Uterus (tissue), 4 donors: ENCODE results near the gene ZNF148. TPM values are rescaled to one million over a fixed set of nuclear protein-coding genes. Genes with fewer than 3 reads are reported as not detected.
"Not testable (repeated sequence)": the region's sequence is repeated elsewhere in the genome, so short reads cannot be mapped to it uniquely, and the experiment has no call there.

Source experiments
- DNase-seq, 2 donors: peaks; one replicate each; pipeline ENCODE4 v3.0.0-alpha.2; 2019 to 2020
- H3K27ac ChIP-seq, 2 donors: fragments of 200-600 bp; sonication (generic); 1 replicate in 1 of 2; 2 replicates in 1 of 2; pipeline ENCODE4 v1.5.1; 2016 to 2018
- H3K27me3 ChIP-seq, 2 donors: fragments of 200-600 bp; sonication (generic); one replicate each; pipeline ENCODE4 v1.5.1; 2018 to 2019; ENCODE audit warnings: control low read depth in 1 of 2
- H3K36me3 ChIP-seq, 2 donors: fragments of 200-600 bp; sonication (generic); one replicate each; pipeline ENCODE4 v1.5.1; 2019; ENCODE audit warnings: control low read depth in 1 of 2
- H3K4me1 ChIP-seq, 2 donors: fragments of 200-600 bp; sonication (generic); one replicate each; pipeline ENCODE4 v1.5.1; 2018 to 2019; ENCODE audit warnings: control low read depth in 1 of 2
- H3K4me3 ChIP-seq, 2 donors: fragments of 200-600 bp; sonication (generic); 1 replicate in 1 of 2; 2 replicates in 1 of 2; pipeline ENCODE4 v1.5.1; 2018 to 2019; ENCODE audit warnings: mild to moderate bottlenecking in 1 of 2
- H3K9me3 ChIP-seq, 2 donors: fragments of 200-600 bp; sonication (generic); one replicate each; pipeline ENCODE4 v1.5.1; 2019; ENCODE audit warnings: control low read depth in 1 of 2
- POLR2A ChIP-seq, 2 donors: fragments of 450-650 bp; IDR thresholded peaks; one replicate each; pipeline ENCODE4 v1.6.1; 2016; ENCODE audit warnings: antibody characterized with exemption in 2 of 2, mild to moderate bottlenecking in 1 of 2, moderate library complexity in 1 of 2
- intact Hi-C: fragments of 100-400 bp; cut with DNase I; formaldehyde crosslinking; loops from one replicate; pipeline ENCODE4 v1.15.1; 2023; ENCODE audit warnings: low total_unique reads
- total RNA-seq, 4 donors: library from RNA; depleted of rRNA in 3 of 4; stranded (reverse); fragments of >200 nt in 3 of 4; gene quantifications; one replicate each; pipeline versions ENCODE4 v1.1.0 to v1.2.4, GENCODE V29; 2014 to 2023
- TF ChIP-seq, protein P1 (sequence below), 4 experiments: fragments of 200-600 bp in 2 of 4; fragments of 450-650 bp in 2 of 4; sonication (generic) in 2 of 4; IDR thresholded peaks; one replicate each; pipeline ENCODE4 v1.5.1; 2016 to 2019; ENCODE audit warnings: antibody characterized with exemption in 4 of 4, mild to moderate bottlenecking in 2 of 4, moderate library complexity in 1 of 4
- donor health status: DM: yes; HTN: yes; CAD: no.

Gene ZNF148
- total RNA-seq, 4 donors from 2014 or later = 21.2 to 93.1 (median 53.0) TPM

- Histone ChIP-seq H3K27ac (no peak overlapping the region), H3K4me1 (no peaks in the 10 kb centered on the region), H3K4me3 (no peak overlapping the region), H3K27me3 (no peaks in the 10 kb centered on the region), H3K36me3 (no peaks in the 10 kb centered on the region), H3K9me3 (no peaks in the 10 kb centered on the region)
- intact Hi-C loops = no loop called here
- no peak for TF ChIP-seq POLR2A (IDR thresholded peaks at IDR 0.05)
- TF ChIP-seq, protein P1, sequence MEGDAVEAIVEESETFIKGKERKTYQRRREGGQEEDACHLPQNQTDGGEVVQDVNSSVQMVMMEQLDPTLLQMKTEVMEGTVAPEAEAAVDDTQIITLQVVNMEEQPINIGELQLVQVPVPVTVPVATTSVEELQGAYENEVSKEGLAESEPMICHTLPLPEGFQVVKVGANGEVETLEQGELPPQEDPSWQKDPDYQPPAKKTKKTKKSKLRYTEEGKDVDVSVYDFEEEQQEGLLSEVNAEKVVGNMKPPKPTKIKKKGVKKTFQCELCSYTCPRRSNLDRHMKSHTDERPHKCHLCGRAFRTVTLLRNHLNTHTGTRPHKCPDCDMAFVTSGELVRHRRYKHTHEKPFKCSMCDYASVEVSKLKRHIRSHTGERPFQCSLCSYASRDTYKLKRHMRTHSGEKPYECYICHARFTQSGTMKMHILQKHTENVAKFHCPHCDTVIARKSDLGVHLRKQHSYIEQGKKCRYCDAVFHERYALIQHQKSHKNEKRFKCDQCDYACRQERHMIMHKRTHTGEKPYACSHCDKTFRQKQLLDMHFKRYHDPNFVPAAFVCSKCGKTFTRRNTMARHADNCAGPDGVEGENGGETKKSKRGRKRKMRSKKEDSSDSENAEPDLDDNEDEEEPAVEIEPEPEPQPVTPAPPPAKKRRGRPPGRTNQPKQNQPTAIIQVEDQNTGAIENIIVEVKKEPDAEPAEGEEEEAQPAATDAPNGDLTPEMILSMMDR (IDR thresholded peaks at IDR 0.05) = no peak
- no peak for DNase-seq
Observed at GRCh38 chr3:125395091-125395490, 20.0 kb upstream of the ZNF148 start.

DNA sequence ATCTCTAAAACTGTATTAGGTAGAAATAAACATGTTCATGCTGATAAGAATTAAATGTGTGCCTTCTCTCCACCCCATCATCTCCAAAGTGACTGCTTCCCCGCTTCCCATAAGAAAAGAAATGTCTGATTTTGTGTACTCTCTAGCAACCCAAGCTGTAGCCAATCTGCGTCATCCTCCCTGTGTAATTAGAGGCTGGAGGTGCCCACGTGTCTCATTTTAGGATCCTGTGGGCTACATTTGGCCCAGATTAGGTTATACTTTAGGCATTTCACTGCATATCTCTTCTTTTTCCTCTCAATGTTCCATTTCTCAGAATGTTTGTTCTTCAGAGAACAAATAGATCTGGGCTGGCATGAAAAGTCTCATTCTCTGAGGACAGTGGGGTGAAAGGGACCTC lies 19.3 kb upstream of the ZNF148 start:
- Histone ChIP-seq H3K27ac (no peak overlapping the region), H3K36me3 (no peaks in the 10 kb centered on the region), H3K9me3 (no peaks in the 10 kb centered on the region), H3K4me1 (no peaks in the 10 kb centered on the region), H3K4me3 (no peak overlapping the region), H3K27me3 (no peaks in the 10 kb centered on the region)
- no peak for DNase-seq
- no peak for TF ChIP-seq POLR2A (IDR thresholded peaks at IDR 0.05)
- TF ChIP-seq, protein P1 (IDR thresholded peaks at IDR 0.05) = no peak
- intact Hi-C loops = no loop called here

DNA sequence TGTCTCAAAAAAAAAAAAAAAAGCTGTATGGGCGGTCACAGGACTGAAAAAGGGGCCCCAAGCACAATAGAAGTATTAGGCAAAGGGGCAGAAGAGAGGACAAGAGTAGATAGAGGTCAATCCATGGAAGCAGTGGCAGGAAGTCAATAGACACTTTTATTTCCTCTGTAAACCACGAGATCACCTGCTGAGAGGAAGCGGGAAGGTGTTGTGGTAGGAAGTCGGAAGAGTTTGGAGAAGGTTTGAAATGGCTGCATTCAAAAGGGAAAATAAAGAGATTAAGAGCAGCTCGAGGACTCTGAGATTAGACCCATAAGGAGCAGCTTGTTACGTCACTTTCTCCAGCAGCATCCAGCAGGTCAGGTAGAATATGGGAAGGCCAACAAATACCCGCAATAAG lies 14.2 kb upstream of the ZNF148 start:
- H3K4me1 ChIP-seq = no peaks in the 10 kb centered on the region
- no peak for TF ChIP-seq POLR2A (IDR thresholded peaks at IDR 0.05)
- TF ChIP-seq, protein P1 (IDR thresholded peaks at IDR 0.05) = no peak
- DNase-seq = no peak
- no peaks in the 10 kb centered on the region for H3K36me3 ChIP-seq
- H3K27ac ChIP-seq = no peak overlapping the region
- no peaks in the 10 kb centered on the region for H3K9me3 ChIP-seq
- intact Hi-C loops = no loop called here
- no peaks in the 10 kb centered on the region for H3K27me3 ChIP-seq
- H3K4me3 ChIP-seq = no peak overlapping the region

GRCh38 chr3:125388369-125388768 lies 13.2 kb upstream of the ZNF148 start:
- H3K27ac ChIP-seq, H3K36me3 ChIP-seq, intact Hi-C loops, DNase-seq, H3K4me1 ChIP-seq, H3K27me3 ChIP-seq, H3K9me3 ChIP-seq, H3K4me3 ChIP-seq: not testable (repeated sequence)

DNA sequence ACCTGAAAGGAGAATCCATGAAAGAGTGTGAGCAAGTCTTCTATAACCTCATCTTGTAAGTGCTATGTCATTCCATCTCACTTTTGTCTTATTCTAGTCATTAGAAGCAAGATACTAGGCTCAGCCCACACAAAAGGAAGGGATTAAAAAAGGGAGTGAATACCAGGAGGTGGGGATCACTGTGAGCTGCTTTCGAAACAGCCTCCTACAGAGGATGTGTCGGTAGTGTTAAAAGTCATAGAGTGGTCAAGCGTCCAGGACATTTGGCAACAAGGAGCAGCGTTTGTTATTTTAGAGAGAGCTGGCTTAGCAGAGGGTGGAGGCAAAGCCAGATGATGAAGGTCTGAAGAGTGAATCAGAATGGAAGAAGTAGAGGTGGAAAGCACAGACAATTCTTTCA lies 11.7 kb upstream of the ZNF148 start:
- DNase-seq = no peak
- Histone ChIP-seq H3K36me3 (no peaks in the 10 kb centered on the region), H3K27me3 (no peaks in the 10 kb centered on the region), H3K4me1 (no peaks in the 10 kb centered on the region), H3K9me3 (no peaks in the 10 kb centered on the region), H3K4me3 (no peak overlapping the region), H3K27ac (no peak overlapping the region)
- TF ChIP-seq, protein P1 (IDR thresholded peaks at IDR 0.05) = no peak
- intact Hi-C loops = no loop called here

- H3K4me1 ChIP-seq = no peaks in the 10 kb centered on the region
- TF ChIP-seq POLR2A (IDR thresholded peaks at IDR 0.05) = no peak
- TF ChIP-seq, protein P1 (IDR thresholded peaks at IDR 0.05) = no peak
- no peak overlapping the region for H3K27ac ChIP-seq
- no peaks in the 10 kb centered on the region for H3K27me3 ChIP-seq
- no peak overlapping the region for H3K4me3 ChIP-seq
- H3K9me3 ChIP-seq = no peaks in the 10 kb centered on the region
- DNase-seq = no peak
- intact Hi-C loops = no loop called here
- H3K36me3 ChIP-seq = no peaks in the 10 kb centered on the region
Observed at GRCh38 chr3:125383744-125384143, 8.6 kb upstream of the ZNF148 start.
